Neural cell (in vitro differentiated cells): ENCODE data around the gene YY1. TPM values are rescaled to one million over a fixed set of nuclear protein-coding genes. Genes with fewer than 3 reads are reported as not detected.

Experiments
- H2AFZ ChIP-seq: fragments of 200-600, 300-800 bp; sonication (generic), shearing (Covaris generic); 2 replicates; pipeline ENCODE4 v1.6.0; 2014; ENCODE audit warnings: low read depth, mild to moderate bottlenecking, antibody characterized with exemption, low read length, moderate library complexity
- H3F3A ChIP-seq: fragments of 200-600 bp; shearing (Covaris generic); 2 replicates; pipeline ENCODE4 v1.6.1; 2016; ENCODE audit warnings: mild to moderate bottlenecking, moderate library complexity, mixed read lengths, antibody characterized with exemption, low read length; ENCODE audit not compliant: insufficient read depth, poor library complexity, severe bottlenecking
- H3K27ac ChIP-seq: fragments of 200-600, 300-800 bp; sonication (generic), shearing (Covaris generic); 2 replicates; pipeline ENCODE4 v1.5.1; 2014; ENCODE audit warnings: mild to moderate bottlenecking, low read length, moderate library complexity
- H3K27me3 ChIP-seq: fragments of 300-800, 200-600 bp; sonication (generic), shearing (Covaris generic); 2 replicates; pipeline ENCODE4 v1.6.0; 2014; ENCODE audit warnings: mild to moderate bottlenecking, low read depth, low read length, moderate library complexity; ENCODE audit not compliant: insufficient read depth
- H3K36me3 ChIP-seq: fragments of 300-800, 200-600 bp; sonication (generic), shearing (Covaris generic); 2 replicates; pipeline ENCODE4 v1.5.1; 2014; ENCODE audit warnings: mild to moderate bottlenecking, antibody characterized with exemption, low read length, moderate library complexity; ENCODE audit not compliant: insufficient read depth
- H3K4me2 ChIP-seq: fragments of 300-800, 200-600 bp; sonication (generic), shearing (Covaris generic); 2 replicates; pipeline ENCODE4 v1.6.0; 2014; ENCODE audit warnings: mild to moderate bottlenecking, low read length
- H3K4me3 ChIP-seq: fragments of 300-800, 200-600 bp; sonication (generic), shearing (Covaris generic); 2 replicates; pipeline ENCODE4 v1.5.1; 2014; ENCODE audit warnings: mild to moderate bottlenecking, low read length, moderate library complexity
- H3K79me2 ChIP-seq: fragments of 200-600 bp; shearing (Covaris generic); replicated peaks from 2 replicates; pipeline ENCODE4 v1.6.0; 2014; ENCODE audit warnings: mild to moderate bottlenecking, low read length, moderate library complexity; ENCODE audit not compliant: insufficient read depth
- H3K9ac ChIP-seq: fragments of 300-800, 200-600 bp; sonication (generic), shearing (Covaris generic); 2 replicates; pipeline ENCODE4 v1.6.1; 2016; ENCODE audit warnings: mild to moderate bottlenecking, low read length, mixed read lengths
- H3K9me2 ChIP-seq: fragments of 200-600 bp; shearing (Covaris generic); 2 replicates; pipeline ENCODE4 v1.6.1; 2016; ENCODE audit warnings: mild to moderate bottlenecking, low read length, mixed read lengths; ENCODE audit not compliant: insufficient read depth
- H3K9me3 ChIP-seq: fragments of 200-600, 300-800 bp; sonication (generic), shearing (Covaris generic); 2 replicates; pipeline ENCODE4 v1.6.1; 2016; ENCODE audit warnings: mild to moderate bottlenecking, mixed run types, low read length, moderate library complexity, mixed read lengths
- H4K20me1 ChIP-seq: fragments of 200-600 bp; shearing (Covaris generic); 2 replicates; pipeline ENCODE4 v1.6.1; 2016; ENCODE audit warnings: mild to moderate bottlenecking, mixed run types; ENCODE audit not compliant: insufficient read depth
- EP300 ChIP-seq: fragments of 450-650 bp; conservative IDR thresholded peaks from 2 replicates; pipeline ENCODE4 v1.6.1; 2014; ENCODE audit warnings: antibody characterized with exemption, mild to moderate bottlenecking, moderate library complexity; ENCODE audit not compliant: poor library complexity, severe bottlenecking
- EZH2 ChIP-seq: fragments of 200-600, 300-800 bp; shearing (Covaris generic), sonication (generic); IDR thresholded peaks from 2 replicates; pipeline ENCODE4 v1.6.1; 2014; ENCODE audit warnings: antibody characterized with exemption, low read length, borderline replicate concordance, mild to moderate bottlenecking; ENCODE audit not compliant: insufficient read depth, poor library complexity, severe bottlenecking
- MXI1 ChIP-seq: fragments of 450-650 bp; conservative IDR thresholded peaks from 2 replicates; pipeline ENCODE4 v1.6.1; 2014; ENCODE audit warnings: antibody characterized with exemption, mild to moderate bottlenecking; ENCODE audit not compliant: poor library complexity, severe bottlenecking
- POLR2AphosphoS5 ChIP-seq: IDR thresholded peaks from 2 replicates; pipeline ENCODE4 v1.6.1; 2012
- RAD21 ChIP-seq: fragments of 450-650 bp; conservative IDR thresholded peaks from 2 replicates; pipeline ENCODE4 v1.6.1; 2014; ENCODE audit warnings: antibody characterized with exemption, mild to moderate bottlenecking, moderate library complexity
- SMC3 ChIP-seq: fragments of 450-650 bp; conservative IDR thresholded peaks from 2 replicates; pipeline ENCODE4 v1.6.1; 2014; ENCODE audit warnings: antibody characterized with exemption, mild to moderate bottlenecking, moderate library complexity; ENCODE audit not compliant: poor library complexity
- polyA plus RNA-seq: library from polyadenylated mRNA; depleted of rRNA; stranded (reverse); fragments of >200 nt; gene quantifications from 2 replicates; pipeline ENCODE4 v1.2.3, GENCODE V29; 2014
- TF ChIP-seq, protein P1 (sequence below): fragments of 450-650 bp; IDR thresholded peaks from 2 replicates; pipeline ENCODE4 v1.5.1; 2014; ENCODE audit warnings: antibody characterized with exemption, mild to moderate bottlenecking, moderate library complexity; ENCODE audit not compliant: poor library complexity, severe bottlenecking

YY1 gene
- polyA plus RNA-seq, 1 donor from 2014 or later, result 50.4 TPM

DNA sequence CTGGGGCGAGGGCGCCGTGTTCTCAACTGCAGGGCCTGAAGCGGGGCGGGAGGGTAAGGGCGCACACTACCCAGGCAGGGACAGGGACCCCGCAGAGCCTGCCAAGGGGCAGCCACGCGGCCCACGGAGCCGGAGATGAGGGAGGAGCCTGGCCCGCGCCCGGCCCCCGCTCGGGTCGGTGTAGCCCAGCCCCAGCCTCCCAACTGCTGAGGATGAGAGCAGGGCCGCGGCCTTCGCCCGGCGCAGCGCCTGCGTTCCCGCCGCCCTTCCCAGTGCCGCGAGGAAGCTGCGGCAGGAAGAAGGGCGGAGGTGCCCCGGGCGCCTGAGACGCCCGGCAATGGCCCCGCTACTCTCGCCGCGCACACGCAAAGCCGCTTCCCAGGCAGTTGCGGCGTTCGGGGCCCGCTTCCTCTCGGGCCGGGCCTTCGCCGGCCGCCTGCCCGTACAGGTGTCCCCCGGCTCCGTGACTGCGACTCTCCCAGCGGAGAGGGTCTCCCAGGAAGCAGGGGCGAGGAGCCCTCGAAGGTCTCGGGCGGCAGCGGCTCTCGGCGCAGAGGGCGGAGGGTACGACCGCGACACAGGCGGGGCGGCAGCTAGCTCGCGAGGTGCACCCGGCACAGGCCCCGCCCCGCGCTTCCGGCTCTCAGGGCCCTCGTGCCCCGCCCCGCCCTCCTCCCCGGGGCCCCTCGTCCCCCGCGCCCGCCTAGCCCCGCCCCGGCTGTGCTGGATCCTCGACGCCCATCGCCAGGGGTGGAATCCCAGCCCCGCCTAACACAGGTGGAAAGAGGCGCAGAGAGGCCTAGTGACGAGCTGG is 24.8 kb upstream of the YY1 start:
- no peaks in the 10 kb centered on the region for H3K9me2 ChIP-seq
- H3K4me3 ChIP-seq, result peak overlapping the region; percentile 63
- H3K79me2 ChIP-seq, result peaks cover 3% of the 10 kb centered on the region
- H3K9me3 ChIP-seq, result no peaks in the 10 kb centered on the region
- H3K27me3 ChIP-seq, result no peaks in the 10 kb centered on the region
- no peaks in the 10 kb centered on the region for H4K20me1 ChIP-seq
- no peaks in the 10 kb centered on the region for H3F3A ChIP-seq
- H3K9ac ChIP-seq, result peak overlapping the region; percentile 62
- H3K4me2 ChIP-seq, result no peak overlapping the region
- no peak overlapping the region for H3K27ac ChIP-seq
- TF ChIP-seq EZH2 (no peak), EP300 (no peak), SMC3 (no peak), MXI1 (peak; percentile 27)
- TF ChIP-seq, protein P1, sequence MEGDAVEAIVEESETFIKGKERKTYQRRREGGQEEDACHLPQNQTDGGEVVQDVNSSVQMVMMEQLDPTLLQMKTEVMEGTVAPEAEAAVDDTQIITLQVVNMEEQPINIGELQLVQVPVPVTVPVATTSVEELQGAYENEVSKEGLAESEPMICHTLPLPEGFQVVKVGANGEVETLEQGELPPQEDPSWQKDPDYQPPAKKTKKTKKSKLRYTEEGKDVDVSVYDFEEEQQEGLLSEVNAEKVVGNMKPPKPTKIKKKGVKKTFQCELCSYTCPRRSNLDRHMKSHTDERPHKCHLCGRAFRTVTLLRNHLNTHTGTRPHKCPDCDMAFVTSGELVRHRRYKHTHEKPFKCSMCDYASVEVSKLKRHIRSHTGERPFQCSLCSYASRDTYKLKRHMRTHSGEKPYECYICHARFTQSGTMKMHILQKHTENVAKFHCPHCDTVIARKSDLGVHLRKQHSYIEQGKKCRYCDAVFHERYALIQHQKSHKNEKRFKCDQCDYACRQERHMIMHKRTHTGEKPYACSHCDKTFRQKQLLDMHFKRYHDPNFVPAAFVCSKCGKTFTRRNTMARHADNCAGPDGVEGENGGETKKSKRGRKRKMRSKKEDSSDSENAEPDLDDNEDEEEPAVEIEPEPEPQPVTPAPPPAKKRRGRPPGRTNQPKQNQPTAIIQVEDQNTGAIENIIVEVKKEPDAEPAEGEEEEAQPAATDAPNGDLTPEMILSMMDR, result no peak
- no peaks in the 10 kb centered on the region for H3K36me3 ChIP-seq
- peak overlapping the region; percentile 40 for H2AFZ ChIP-seq

DNA sequence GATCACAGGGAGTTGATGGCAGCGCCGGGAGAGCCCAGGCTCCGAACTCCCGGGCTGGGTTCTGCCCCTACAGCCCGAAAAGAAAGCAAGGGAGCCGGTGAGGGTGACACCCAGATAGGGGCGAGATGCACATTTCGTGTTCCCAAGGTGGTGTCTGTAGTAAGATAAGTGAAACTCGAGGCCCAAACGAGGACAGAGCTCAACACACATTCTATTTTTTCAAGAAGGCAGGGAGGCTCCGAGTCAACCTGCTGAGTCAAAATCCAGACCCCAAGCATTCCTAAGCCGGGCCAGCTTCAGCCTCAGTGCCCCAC is 24.2 kb upstream of the YY1 start:
- Histone ChIP-seq H3K9me2 (no peaks in the 10 kb centered on the region), H3K9me3 (no peaks in the 10 kb centered on the region), H3F3A (no peaks in the 10 kb centered on the region), H3K27ac (no peak overlapping the region), H3K9ac (peak overlapping the region; percentile 62), H3K27me3 (no peaks in the 10 kb centered on the region), H3K36me3 (no peaks in the 10 kb centered on the region), H3K79me2 (peaks cover 8% of the 10 kb centered on the region), H3K4me2 (no peak overlapping the region), H3K4me3 (peak overlapping the region; percentile 63), H2AFZ (no peak overlapping the region), H4K20me1 (no peaks in the 10 kb centered on the region)
- no peak for TF ChIP-seq MXI1

DNA sequence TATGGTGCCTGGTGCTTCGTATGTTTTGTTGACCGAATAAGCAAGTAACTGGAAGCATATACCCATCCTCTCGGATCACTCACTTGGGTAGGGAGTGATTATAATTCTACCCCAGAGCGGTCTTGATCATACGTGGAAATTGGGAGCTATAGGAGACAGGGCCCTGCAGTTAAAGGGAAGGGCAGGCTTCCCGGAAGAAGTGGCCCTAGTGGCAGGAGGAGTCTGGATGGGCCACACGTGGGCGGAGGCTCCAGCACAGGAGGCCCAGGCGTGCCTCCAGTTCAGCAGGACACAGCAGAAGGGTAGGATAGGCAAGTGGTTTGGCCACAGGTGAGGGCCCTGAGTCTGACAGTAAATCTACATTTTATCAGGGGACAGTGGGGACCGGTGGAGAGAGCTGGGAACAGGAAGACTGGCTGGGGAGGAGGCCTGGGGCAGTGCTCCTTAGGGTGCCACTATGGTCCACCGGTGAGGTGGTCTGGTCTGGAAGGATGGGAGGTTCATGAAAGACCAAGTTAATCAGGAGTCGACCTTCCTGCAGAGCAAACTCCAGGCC is 23.5 kb upstream of the YY1 start:
- Histone ChIP-seq H3K9me2 (no peaks in the 10 kb centered on the region), H3K9ac (no peak overlapping the region), H3F3A (no peaks in the 10 kb centered on the region), H3K4me3 (no peak overlapping the region), H3K36me3 (no peaks in the 10 kb centered on the region), H3K79me2 (peaks cover 8% of the 10 kb centered on the region), H3K9me3 (no peaks in the 10 kb centered on the region), H3K27ac (no peak overlapping the region), H4K20me1 (no peaks in the 10 kb centered on the region), H2AFZ (no peak overlapping the region), H3K4me2 (no peak overlapping the region), H3K27me3 (no peaks in the 10 kb centered on the region)
- TF ChIP-seq RAD21, result no peak
- TF ChIP-seq POLR2AphosphoS5, result no peak
- TF ChIP-seq, protein P1, result no peak
- no peak for TF ChIP-seq EZH2
- TF ChIP-seq MXI1, result no peak
